Suprapubic skin (tissue), 4 donors: ENCODE measurements around the gene GNAT1. TPM values are rescaled to one million over a fixed set of nuclear protein-coding genes. Genes with fewer than 3 reads are reported as not detected.
"Not testable (repeated sequence)": the region's sequence is repeated elsewhere in the genome, so short reads cannot be mapped to it uniquely, and the experiment has no call there.

Experiments
- DNase-seq, 2 donors: peaks; one replicate each; pipeline ENCODE4 v3.0.0-alpha.2; 2019; ENCODE audit warnings: low spot score in 2 of 2
- H3K27ac ChIP-seq: fragments of 200-600 bp; sonication (generic); one replicate; pipeline ENCODE4 v1.5.1; 2019
- H3K27me3 ChIP-seq: fragments of 200-600 bp; sonication (generic); one replicate; pipeline ENCODE4 v1.5.1; 2019
- H3K36me3 ChIP-seq: fragments of 200-600 bp; sonication (generic); one replicate; pipeline ENCODE4 v1.5.1; 2019
- H3K4me1 ChIP-seq: fragments of 200-600 bp; sonication (generic); one replicate; pipeline ENCODE4 v1.5.1; 2019
- H3K4me3 ChIP-seq: fragments of 200-600 bp; sonication (generic); one replicate; pipeline ENCODE4 v1.5.1; 2019; ENCODE audit warnings: mild to moderate bottlenecking
- H3K9me3 ChIP-seq: fragments of 200-600 bp; sonication (generic); one replicate; pipeline ENCODE4 v1.5.1; 2019
- EP300 ChIP-seq: sonication (generic); formaldehyde crosslinking; IDR thresholded peaks from one replicate; pipeline ENCODE4 v1.6.1; 2017; ENCODE audit warnings: antibody characterized with exemption
- POLR2A ChIP-seq, 2 donors: fragments of 450-650 bp; IDR thresholded peaks; one replicate each; pipeline ENCODE4 v1.6.1; 2017; ENCODE audit warnings: antibody characterized with exemption in 2 of 2, mild to moderate bottlenecking in 2 of 2, moderate library complexity in 2 of 2
- POLR2AphosphoS5 ChIP-seq, 3 donors: sonication (generic); formaldehyde crosslinking; IDR thresholded peaks; one replicate each; pipeline ENCODE4 v1.6.1; 2017; ENCODE audit warnings: antibody characterized with exemption in 3 of 3
- WGBS: methylation state at CpG from one replicate; pipeline ENCODE4 v1.1.5; 2018; 5-methylcytosine and 5-hydroxymethylcytosine counted together
- total RNA-seq, 4 donors: library from RNA; depleted of rRNA; stranded (reverse); fragments of >200 nt; gene quantifications; one replicate each; pipeline ENCODE4 v1.1.0, GENCODE V29; 2016
- TF ChIP-seq, protein P1 (sequence below), 2 donors: fragments of 200-600 bp in 1 of 2; fragments of 450-650 bp in 1 of 2; sonication (generic) in 1 of 2; IDR thresholded peaks; one replicate each; pipeline ENCODE4 v1.5.1; 2016 to 2019; ENCODE audit warnings: antibody characterized with exemption in 2 of 2, mild to moderate bottlenecking in 1 of 2, moderate library complexity in 1 of 2

Gene GNAT1
- total RNA-seq, 4 donors from 2014 or later = 0.64 TPM; not detected in 3

DNA sequence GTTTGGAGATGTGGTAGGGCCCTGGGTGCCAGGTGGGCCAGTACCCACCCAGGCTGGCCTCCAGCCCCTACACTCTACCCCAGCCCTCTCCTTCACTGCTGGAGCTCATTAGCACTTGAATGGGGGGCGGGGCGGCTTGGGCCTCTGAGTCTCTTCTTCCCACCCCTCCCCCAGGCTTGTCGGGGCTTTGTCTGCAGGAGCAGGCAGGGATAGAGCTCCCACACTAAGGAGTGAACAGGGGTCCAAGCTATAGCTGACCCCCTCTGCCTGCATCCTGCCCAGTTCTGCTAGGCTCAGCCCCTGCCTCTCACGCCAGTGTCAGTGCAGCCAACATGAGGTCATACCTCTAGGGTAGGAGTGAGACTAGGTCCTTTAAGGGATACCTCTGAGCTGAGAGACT, 49.8 kb downstream of the GNAT1 start:
- no peak for DNase-seq
- H3K27ac ChIP-seq = peak overlapping the region; percentile 79
- TF ChIP-seq, protein P1, sequence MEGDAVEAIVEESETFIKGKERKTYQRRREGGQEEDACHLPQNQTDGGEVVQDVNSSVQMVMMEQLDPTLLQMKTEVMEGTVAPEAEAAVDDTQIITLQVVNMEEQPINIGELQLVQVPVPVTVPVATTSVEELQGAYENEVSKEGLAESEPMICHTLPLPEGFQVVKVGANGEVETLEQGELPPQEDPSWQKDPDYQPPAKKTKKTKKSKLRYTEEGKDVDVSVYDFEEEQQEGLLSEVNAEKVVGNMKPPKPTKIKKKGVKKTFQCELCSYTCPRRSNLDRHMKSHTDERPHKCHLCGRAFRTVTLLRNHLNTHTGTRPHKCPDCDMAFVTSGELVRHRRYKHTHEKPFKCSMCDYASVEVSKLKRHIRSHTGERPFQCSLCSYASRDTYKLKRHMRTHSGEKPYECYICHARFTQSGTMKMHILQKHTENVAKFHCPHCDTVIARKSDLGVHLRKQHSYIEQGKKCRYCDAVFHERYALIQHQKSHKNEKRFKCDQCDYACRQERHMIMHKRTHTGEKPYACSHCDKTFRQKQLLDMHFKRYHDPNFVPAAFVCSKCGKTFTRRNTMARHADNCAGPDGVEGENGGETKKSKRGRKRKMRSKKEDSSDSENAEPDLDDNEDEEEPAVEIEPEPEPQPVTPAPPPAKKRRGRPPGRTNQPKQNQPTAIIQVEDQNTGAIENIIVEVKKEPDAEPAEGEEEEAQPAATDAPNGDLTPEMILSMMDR (IDR thresholded peaks at IDR 0.05) = no peak
- TF ChIP-seq POLR2AphosphoS5 (IDR thresholded peaks at IDR 0.05) = no peak
- TF ChIP-seq EP300 = no peak
- TF ChIP-seq POLR2A (IDR thresholded peaks at IDR 0.05) = no peak
- no peak overlapping the region for H3K4me3 ChIP-seq
- H3K4me1 ChIP-seq = peaks cover 98% of the 10 kb centered on the region
- H3K36me3 ChIP-seq = peaks cover 9% of the 10 kb centered on the region
- no peaks in the 10 kb centered on the region for H3K27me3 ChIP-seq
- no peaks in the 10 kb centered on the region for H3K9me3 ChIP-seq
- WGBS = 30% methylated on average over 3 of the region's 4 CpGs

DNA sequence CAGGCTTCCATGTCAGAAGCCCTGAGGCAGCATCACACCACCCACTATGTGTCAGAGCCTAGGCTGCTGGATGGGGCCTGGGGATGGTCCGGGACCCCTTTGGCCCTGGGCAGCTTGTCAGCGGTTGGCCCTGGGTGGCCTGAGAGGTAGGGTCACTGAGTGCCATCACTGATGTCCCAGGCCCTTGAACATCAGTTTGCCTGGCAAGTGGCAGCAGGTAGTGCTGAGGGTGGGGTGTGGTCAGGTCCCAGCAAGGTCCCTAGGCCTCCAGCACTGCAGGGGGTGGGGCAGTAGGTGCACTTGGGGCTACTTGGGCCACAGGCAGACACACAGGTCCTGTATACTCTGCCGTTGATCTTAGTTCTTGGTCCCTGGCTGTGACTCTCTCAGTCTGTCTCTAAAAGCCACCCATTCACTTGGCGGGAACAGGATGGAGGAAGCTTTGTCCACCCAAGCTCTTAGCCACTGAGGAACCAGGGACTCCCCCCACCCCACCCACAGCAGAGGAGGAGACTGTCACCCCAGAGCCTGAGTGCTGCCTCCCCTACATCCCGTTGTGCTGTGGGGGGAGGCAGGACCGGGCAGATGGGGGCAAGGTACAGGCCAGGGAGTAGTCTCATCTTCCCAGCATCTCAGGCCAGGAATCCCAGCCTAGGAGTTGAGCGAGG, 50.4 kb downstream of the GNAT1 start:
- Histone ChIP-seq H3K4me3 (no peak overlapping the region), H3K4me1 (peaks cover 99% of the 10 kb centered on the region), H3K36me3 (peaks cover 9% of the 10 kb centered on the region), H3K27ac (peak overlapping the region; percentile 79), H3K27me3 (no peaks in the 10 kb centered on the region), H3K9me3 (no peaks in the 10 kb centered on the region)
- no peak for DNase-seq
- TF ChIP-seq, protein P1 (IDR thresholded peaks at IDR 0.05) = no peak
- no peak for TF ChIP-seq POLR2A (IDR thresholded peaks at IDR 0.05)
- TF ChIP-seq EP300 = no peak
- TF ChIP-seq POLR2AphosphoS5 (IDR thresholded peaks at IDR 0.05) = no peak
- WGBS = 70% methylated on average over 3 of the region's 7 CpGs

DNA sequence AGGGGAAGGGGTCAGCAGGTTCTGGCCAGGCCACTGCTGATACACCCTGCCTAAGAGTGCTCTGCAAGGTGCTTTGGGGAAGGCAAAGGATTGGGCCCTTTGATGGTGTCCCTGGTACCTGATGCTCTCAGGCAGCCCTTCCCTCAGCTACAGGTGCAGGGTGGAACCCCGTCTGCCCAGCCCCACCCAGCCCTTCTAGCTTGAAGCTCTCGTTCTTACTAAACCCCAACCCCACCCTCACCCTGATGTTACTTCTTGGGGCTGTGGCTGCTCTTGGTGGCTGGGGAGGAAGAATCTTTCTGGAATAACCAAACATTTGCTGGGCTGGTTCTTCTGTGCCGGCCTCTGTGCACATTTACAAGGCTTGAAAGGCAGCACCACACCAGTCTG, 51.0 kb downstream of the GNAT1 start:
- H3K4me3 ChIP-seq = no peak overlapping the region
- H3K27me3 ChIP-seq = no peaks in the 10 kb centered on the region
- H3K27ac ChIP-seq = peak overlapping the region; percentile 79
- H3K4me1 ChIP-seq = peaks cover 99% of the 10 kb centered on the region
- TF ChIP-seq POLR2A (IDR thresholded peaks at IDR 0.05) (no peak), EP300 (no peak), POLR2AphosphoS5 (IDR thresholded peaks at IDR 0.05) (no peak)
- TF ChIP-seq, protein P1 (IDR thresholded peaks at IDR 0.05) = no peak
- no peak for DNase-seq
- peaks cover 9% of the 10 kb centered on the region for H3K36me3 ChIP-seq
- WGBS = 28% methylated on average over 3 of the region's 3 CpGs
- H3K9me3 ChIP-seq = no peaks in the 10 kb centered on the region

DNA sequence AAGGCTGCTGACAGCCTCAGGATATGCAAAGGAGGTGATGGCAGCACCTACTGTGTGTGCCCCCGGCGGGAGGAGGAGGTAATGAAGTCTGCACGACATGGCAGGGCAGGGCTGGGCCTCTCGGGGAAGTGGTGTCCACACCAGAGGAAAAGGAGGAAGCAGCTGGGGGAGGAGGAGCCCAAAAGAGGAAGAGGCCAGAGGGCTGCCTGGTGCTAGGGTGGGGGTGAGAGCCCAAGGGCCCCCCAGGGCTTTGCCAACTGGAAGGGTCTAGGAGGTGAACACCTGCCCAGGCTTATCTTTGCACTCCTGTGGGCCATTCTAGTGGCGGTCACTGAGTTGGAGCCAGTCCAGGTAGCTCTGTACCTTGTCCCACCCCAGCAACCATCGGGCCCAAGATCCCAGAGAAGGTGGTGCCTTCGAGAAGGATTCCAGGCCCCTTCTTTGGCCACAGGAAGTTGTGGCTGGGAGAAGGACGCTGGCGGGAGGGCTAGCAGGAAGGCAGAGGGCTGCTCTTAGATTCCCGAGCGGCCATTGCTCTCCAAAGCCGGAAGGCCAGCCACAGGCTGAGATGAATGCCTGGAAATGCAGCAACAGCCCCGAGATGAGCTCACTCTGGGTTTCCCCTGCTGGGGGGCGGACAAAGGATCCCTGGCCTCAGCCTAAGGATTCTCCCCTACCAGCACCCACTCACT, 51.6 kb downstream of the GNAT1 start:
- H3K36me3 ChIP-seq = peaks cover 9% of the 10 kb centered on the region
- DNase-seq = no peak
- H3K27ac ChIP-seq = peak overlapping the region; percentile 79
- WGBS = 33% methylated on average over 12 of the region's 14 CpGs
- peak overlapping the region; percentile 19 for H3K4me3 ChIP-seq
- TF ChIP-seq POLR2AphosphoS5 (IDR thresholded peaks at IDR 0.05) (peak in 1 of 3 donors; percentile 8), EP300 (no peak)
- TF ChIP-seq, protein P1 (IDR thresholded peaks at IDR 0.05) = no peak
- H3K9me3 ChIP-seq = no peaks in the 10 kb centered on the region
- H3K4me1 ChIP-seq = peaks cover 99% of the 10 kb centered on the region
- no peaks in the 10 kb centered on the region for H3K27me3 ChIP-seq

DNA sequence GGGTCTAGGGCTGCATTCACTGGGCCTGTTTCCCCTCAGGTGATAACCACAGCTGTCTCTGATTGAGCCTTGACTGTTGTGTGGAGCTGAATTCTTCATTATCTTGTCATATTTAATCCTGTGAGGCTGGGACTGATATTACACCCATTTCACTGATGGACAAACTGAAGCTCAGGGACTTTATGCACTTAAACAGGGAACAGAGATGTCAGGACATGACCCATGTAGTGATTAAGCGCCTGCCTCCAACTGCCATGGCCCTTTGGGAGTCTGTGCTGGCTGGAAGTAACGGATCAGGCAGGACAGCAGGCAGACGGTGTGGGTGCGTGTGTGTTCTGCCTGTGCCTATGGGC, 52.1 kb downstream of the GNAT1 start:
- WGBS = 66% methylated on average over 4 of the region's 4 CpGs
- Histone ChIP-seq H3K4me3 (peak overlapping the region; percentile 19), H3K27me3 (no peaks in the 10 kb centered on the region)

DNA sequence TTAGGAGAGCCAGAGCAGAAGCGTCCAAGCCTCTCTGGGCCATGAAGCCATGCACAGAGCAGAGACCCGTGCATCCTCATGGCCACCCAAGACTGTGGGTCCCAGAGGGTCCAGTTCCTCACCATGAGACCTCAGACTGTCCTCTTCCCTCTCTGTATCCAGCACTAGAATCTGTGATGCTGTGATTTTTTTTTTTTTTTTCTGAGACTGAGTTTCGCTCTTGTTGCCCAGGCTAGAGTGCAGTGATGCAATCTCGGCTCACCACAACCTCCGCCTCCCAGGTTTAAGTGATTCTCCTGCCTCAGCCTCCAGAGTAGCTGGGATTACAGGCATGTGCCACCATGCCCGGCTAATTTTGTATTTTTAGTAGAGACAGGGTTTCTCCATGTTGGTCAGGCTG, 53.4 kb downstream of the GNAT1 start:
- 63% methylated on average over 6 of the region's 6 CpGs for WGBS
- not testable (repeated sequence) for H3K36me3 ChIP-seq, H3K27me3 ChIP-seq, H3K4me3 ChIP-seq, H3K9me3 ChIP-seq, DNase-seq
- H3K4me1 ChIP-seq = peaks cover 99% of the 10 kb centered on the region
- H3K27ac ChIP-seq = peak overlapping the region; percentile 76

More for the DNA sequence above, 52.1 kb downstream of the GNAT1 start:
- TF ChIP-seq POLR2A (IDR thresholded peaks at IDR 0.05) (no peak), POLR2AphosphoS5 (IDR thresholded peaks at IDR 0.05) (no peak), EP300 (no peak)
- TF ChIP-seq, protein P1 (IDR thresholded peaks at IDR 0.05) = no peak
- H3K4me1 ChIP-seq = peaks cover 99% of the 10 kb centered on the region
- H3K27ac ChIP-seq = peak overlapping the region; percentile 79
- DNase-seq = no peak
- peaks cover 9% of the 10 kb centered on the region for H3K36me3 ChIP-seq
- no peaks in the 10 kb centered on the region for H3K9me3 ChIP-seq
